Neural cell (in vitro differentiated cells): ENCODE measurements around the gene E2F3. TPM values are rescaled to one million over a fixed set of nuclear protein-coding genes. Genes with fewer than 3 reads are reported as not detected.

Source experiments
- H2AFZ ChIP-seq: fragments of 200-600, 300-800 bp; sonication (generic), shearing (Covaris generic); 2 replicates; pipeline ENCODE4 v1.6.0; 2014; ENCODE audit warnings: low read depth, mild to moderate bottlenecking, antibody characterized with exemption, low read length, moderate library complexity
- H3F3A ChIP-seq: fragments of 200-600 bp; shearing (Covaris generic); 2 replicates; pipeline ENCODE4 v1.6.1; 2016; ENCODE audit warnings: mild to moderate bottlenecking, moderate library complexity, mixed read lengths, antibody characterized with exemption, low read length; ENCODE audit not compliant: insufficient read depth, poor library complexity, severe bottlenecking
- H3K27ac ChIP-seq: fragments of 200-600, 300-800 bp; sonication (generic), shearing (Covaris generic); 2 replicates; pipeline ENCODE4 v1.5.1; 2014; ENCODE audit warnings: mild to moderate bottlenecking, low read length, moderate library complexity
- H3K27me3 ChIP-seq: fragments of 300-800, 200-600 bp; sonication (generic), shearing (Covaris generic); 2 replicates; pipeline ENCODE4 v1.6.0; 2014; ENCODE audit warnings: mild to moderate bottlenecking, low read depth, low read length, moderate library complexity; ENCODE audit not compliant: insufficient read depth
- H3K36me3 ChIP-seq: fragments of 300-800, 200-600 bp; sonication (generic), shearing (Covaris generic); 2 replicates; pipeline ENCODE4 v1.5.1; 2014; ENCODE audit warnings: mild to moderate bottlenecking, antibody characterized with exemption, low read length, moderate library complexity; ENCODE audit not compliant: insufficient read depth
- H3K4me2 ChIP-seq: fragments of 300-800, 200-600 bp; sonication (generic), shearing (Covaris generic); 2 replicates; pipeline ENCODE4 v1.6.0; 2014; ENCODE audit warnings: mild to moderate bottlenecking, low read length
- H3K4me3 ChIP-seq: fragments of 300-800, 200-600 bp; sonication (generic), shearing (Covaris generic); 2 replicates; pipeline ENCODE4 v1.5.1; 2014; ENCODE audit warnings: mild to moderate bottlenecking, low read length, moderate library complexity
- H3K79me2 ChIP-seq: fragments of 200-600 bp; shearing (Covaris generic); replicated peaks from 2 replicates; pipeline ENCODE4 v1.6.0; 2014; ENCODE audit warnings: mild to moderate bottlenecking, low read length, moderate library complexity; ENCODE audit not compliant: insufficient read depth
- H3K9ac ChIP-seq: fragments of 300-800, 200-600 bp; sonication (generic), shearing (Covaris generic); 2 replicates; pipeline ENCODE4 v1.6.1; 2016; ENCODE audit warnings: mild to moderate bottlenecking, low read length, mixed read lengths
- H3K9me2 ChIP-seq: fragments of 200-600 bp; shearing (Covaris generic); 2 replicates; pipeline ENCODE4 v1.6.1; 2016; ENCODE audit warnings: mild to moderate bottlenecking, low read length, mixed read lengths; ENCODE audit not compliant: insufficient read depth
- H3K9me3 ChIP-seq: fragments of 200-600, 300-800 bp; sonication (generic), shearing (Covaris generic); 2 replicates; pipeline ENCODE4 v1.6.1; 2016; ENCODE audit warnings: mild to moderate bottlenecking, mixed run types, low read length, moderate library complexity, mixed read lengths
- H4K20me1 ChIP-seq: fragments of 200-600 bp; shearing (Covaris generic); 2 replicates; pipeline ENCODE4 v1.6.1; 2016; ENCODE audit warnings: mild to moderate bottlenecking, mixed run types; ENCODE audit not compliant: insufficient read depth
- EP300 ChIP-seq: fragments of 450-650 bp; conservative IDR thresholded peaks from 2 replicates; pipeline ENCODE4 v1.6.1; 2014; ENCODE audit warnings: antibody characterized with exemption, mild to moderate bottlenecking, moderate library complexity; ENCODE audit not compliant: poor library complexity, severe bottlenecking
- EZH2 ChIP-seq: fragments of 200-600, 300-800 bp; shearing (Covaris generic), sonication (generic); IDR thresholded peaks from 2 replicates; pipeline ENCODE4 v1.6.1; 2014; ENCODE audit warnings: antibody characterized with exemption, low read length, borderline replicate concordance, mild to moderate bottlenecking; ENCODE audit not compliant: insufficient read depth, poor library complexity, severe bottlenecking
- MXI1 ChIP-seq: fragments of 450-650 bp; conservative IDR thresholded peaks from 2 replicates; pipeline ENCODE4 v1.6.1; 2014; ENCODE audit warnings: antibody characterized with exemption, mild to moderate bottlenecking; ENCODE audit not compliant: poor library complexity, severe bottlenecking
- POLR2AphosphoS5 ChIP-seq: IDR thresholded peaks from 2 replicates; pipeline ENCODE4 v1.6.1; 2012
- RAD21 ChIP-seq: fragments of 450-650 bp; conservative IDR thresholded peaks from 2 replicates; pipeline ENCODE4 v1.6.1; 2014; ENCODE audit warnings: antibody characterized with exemption, mild to moderate bottlenecking, moderate library complexity
- SMC3 ChIP-seq: fragments of 450-650 bp; conservative IDR thresholded peaks from 2 replicates; pipeline ENCODE4 v1.6.1; 2014; ENCODE audit warnings: antibody characterized with exemption, mild to moderate bottlenecking, moderate library complexity; ENCODE audit not compliant: poor library complexity
- TAF1 ChIP-seq: IDR thresholded peaks from 2 replicates; pipeline ENCODE4 v1.6.1; 2012; ENCODE audit warnings: low read depth
- polyA plus RNA-seq: library from polyadenylated mRNA; depleted of rRNA; stranded (reverse); fragments of >200 nt; gene quantifications from 2 replicates; pipeline ENCODE4 v1.2.3, GENCODE V29; 2014
- TF ChIP-seq, protein P1 (sequence below): fragments of 450-650 bp; IDR thresholded peaks from 2 replicates; pipeline ENCODE4 v1.5.1; 2014; ENCODE audit warnings: antibody characterized with exemption, mild to moderate bottlenecking, moderate library complexity; ENCODE audit not compliant: poor library complexity, severe bottlenecking
- TF ChIP-seq, protein P2 (sequence below): IDR thresholded peaks from 2 replicates; pipeline ENCODE4 v1.6.1; 2012; ENCODE audit warnings: borderline replicate concordance

E2F3 gene
- polyA plus RNA-seq, 1 donor from 2014 or later, result 4.8 TPM

DNA sequence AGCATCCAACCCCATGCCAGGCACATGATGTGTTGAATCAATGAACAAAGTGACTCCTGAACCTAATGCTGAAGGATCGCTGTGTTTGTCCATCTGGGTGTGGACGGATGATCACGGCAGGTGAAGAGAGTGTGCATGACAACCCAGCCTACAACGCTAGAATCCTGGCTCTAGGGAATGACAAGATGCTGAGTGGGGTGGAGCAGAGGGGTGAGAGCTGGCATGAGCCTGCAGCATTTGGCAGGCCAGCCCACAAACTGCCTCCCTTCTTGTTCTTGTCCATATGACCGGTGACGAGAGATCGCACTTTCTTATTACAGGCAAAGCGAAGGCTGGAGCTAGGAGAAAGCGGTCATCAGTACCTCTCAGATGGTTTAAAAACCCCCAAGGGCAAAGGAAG is 77.8 kb downstream of the E2F3 start:
- Histone ChIP-seq H3K4me2 (no peak overlapping the region), H3K27me3 (no peaks in the 10 kb centered on the region), H3F3A (no peaks in the 10 kb centered on the region), H3K4me3 (no peak overlapping the region), H3K9me3 (no peaks in the 10 kb centered on the region), H3K36me3 (no peaks in the 10 kb centered on the region), H3K27ac (no peak overlapping the region), H4K20me1 (no peaks in the 10 kb centered on the region), H3K9me2 (no peaks in the 10 kb centered on the region), H2AFZ (no peak overlapping the region), H3K79me2 (no peaks in the 10 kb centered on the region), H3K9ac (no peak overlapping the region)
- TF ChIP-seq MXI1 (no peak), EP300 (no peak), EZH2 (no peak)
- TF ChIP-seq, protein P1, sequence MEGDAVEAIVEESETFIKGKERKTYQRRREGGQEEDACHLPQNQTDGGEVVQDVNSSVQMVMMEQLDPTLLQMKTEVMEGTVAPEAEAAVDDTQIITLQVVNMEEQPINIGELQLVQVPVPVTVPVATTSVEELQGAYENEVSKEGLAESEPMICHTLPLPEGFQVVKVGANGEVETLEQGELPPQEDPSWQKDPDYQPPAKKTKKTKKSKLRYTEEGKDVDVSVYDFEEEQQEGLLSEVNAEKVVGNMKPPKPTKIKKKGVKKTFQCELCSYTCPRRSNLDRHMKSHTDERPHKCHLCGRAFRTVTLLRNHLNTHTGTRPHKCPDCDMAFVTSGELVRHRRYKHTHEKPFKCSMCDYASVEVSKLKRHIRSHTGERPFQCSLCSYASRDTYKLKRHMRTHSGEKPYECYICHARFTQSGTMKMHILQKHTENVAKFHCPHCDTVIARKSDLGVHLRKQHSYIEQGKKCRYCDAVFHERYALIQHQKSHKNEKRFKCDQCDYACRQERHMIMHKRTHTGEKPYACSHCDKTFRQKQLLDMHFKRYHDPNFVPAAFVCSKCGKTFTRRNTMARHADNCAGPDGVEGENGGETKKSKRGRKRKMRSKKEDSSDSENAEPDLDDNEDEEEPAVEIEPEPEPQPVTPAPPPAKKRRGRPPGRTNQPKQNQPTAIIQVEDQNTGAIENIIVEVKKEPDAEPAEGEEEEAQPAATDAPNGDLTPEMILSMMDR, result no peak

DNA sequence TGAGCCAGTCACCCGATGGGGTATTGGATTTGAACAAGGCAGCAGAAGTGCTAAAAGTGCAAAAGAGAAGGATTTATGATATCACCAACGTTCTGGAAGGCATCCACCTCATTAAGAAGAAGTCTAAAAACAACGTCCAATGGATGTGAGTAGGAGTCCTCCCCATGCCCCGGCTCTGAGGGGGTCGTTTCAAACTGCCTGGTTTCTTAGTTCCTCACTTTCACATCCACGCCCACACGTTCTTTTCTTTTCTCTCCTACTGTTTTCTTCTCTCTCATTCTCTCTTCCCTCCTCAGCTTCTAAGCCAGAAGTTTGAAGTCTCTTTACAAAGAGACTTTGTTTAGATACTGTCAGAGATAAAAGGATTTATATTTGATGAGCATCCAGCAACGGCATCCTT is 79.6 kb downstream of the E2F3 start:
- H3K9me3 ChIP-seq, result no peaks in the 10 kb centered on the region

More for the DNA sequence above, 79.6 kb downstream of the E2F3 start:
- Histone ChIP-seq H3K79me2 (no peaks in the 10 kb centered on the region), H3F3A (no peaks in the 10 kb centered on the region), H4K20me1 (no peaks in the 10 kb centered on the region), H3K4me2 (no peak overlapping the region), H2AFZ (no peak overlapping the region), H3K9ac (no peak overlapping the region), H3K36me3 (no peaks in the 10 kb centered on the region), H3K27me3 (no peaks in the 10 kb centered on the region), H3K4me3 (no peak overlapping the region), H3K27ac (no peak overlapping the region), H3K9me2 (no peaks in the 10 kb centered on the region)
- TF ChIP-seq EP300, result no peak
- no peak for TF ChIP-seq EZH2
- TF ChIP-seq, protein P1, result no peak
- TF ChIP-seq RAD21, result no peak
- no peak for TF ChIP-seq MXI1
- TF ChIP-seq SMC3, result no peak
- TF ChIP-seq, protein P2, sequence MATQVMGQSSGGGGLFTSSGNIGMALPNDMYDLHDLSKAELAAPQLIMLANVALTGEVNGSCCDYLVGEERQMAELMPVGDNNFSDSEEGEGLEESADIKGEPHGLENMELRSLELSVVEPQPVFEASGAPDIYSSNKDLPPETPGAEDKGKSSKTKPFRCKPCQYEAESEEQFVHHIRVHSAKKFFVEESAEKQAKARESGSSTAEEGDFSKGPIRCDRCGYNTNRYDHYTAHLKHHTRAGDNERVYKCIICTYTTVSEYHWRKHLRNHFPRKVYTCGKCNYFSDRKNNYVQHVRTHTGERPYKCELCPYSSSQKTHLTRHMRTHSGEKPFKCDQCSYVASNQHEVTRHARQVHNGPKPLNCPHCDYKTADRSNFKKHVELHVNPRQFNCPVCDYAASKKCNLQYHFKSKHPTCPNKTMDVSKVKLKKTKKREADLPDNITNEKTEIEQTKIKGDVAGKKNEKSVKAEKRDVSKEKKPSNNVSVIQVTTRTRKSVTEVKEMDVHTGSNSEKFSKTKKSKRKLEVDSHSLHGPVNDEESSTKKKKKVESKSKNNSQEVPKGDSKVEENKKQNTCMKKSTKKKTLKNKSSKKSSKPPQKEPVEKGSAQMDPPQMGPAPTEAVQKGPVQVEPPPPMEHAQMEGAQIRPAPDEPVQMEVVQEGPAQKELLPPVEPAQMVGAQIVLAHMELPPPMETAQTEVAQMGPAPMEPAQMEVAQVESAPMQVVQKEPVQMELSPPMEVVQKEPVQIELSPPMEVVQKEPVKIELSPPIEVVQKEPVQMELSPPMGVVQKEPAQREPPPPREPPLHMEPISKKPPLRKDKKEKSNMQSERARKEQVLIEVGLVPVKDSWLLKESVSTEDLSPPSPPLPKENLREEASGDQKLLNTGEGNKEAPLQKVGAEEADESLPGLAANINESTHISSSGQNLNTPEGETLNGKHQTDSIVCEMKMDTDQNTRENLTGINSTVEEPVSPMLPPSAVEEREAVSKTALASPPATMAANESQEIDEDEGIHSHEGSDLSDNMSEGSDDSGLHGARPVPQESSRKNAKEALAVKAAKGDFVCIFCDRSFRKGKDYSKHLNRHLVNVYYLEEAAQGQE, result no peak
- TF ChIP-seq POLR2AphosphoS5, result no peak
- TF ChIP-seq TAF1, result no peak
